Measurements from ENCODE around the gene RUFY2. TPM values are rescaled to one million over a fixed set of nuclear protein-coding genes. Genes with fewer than 3 reads are reported as not detected.
"Not testable (repeated sequence)": the region's sequence is repeated elsewhere in the genome, so short reads cannot be mapped to it uniquely, and the experiment has no call there.

RUFY2 gene, protein sequence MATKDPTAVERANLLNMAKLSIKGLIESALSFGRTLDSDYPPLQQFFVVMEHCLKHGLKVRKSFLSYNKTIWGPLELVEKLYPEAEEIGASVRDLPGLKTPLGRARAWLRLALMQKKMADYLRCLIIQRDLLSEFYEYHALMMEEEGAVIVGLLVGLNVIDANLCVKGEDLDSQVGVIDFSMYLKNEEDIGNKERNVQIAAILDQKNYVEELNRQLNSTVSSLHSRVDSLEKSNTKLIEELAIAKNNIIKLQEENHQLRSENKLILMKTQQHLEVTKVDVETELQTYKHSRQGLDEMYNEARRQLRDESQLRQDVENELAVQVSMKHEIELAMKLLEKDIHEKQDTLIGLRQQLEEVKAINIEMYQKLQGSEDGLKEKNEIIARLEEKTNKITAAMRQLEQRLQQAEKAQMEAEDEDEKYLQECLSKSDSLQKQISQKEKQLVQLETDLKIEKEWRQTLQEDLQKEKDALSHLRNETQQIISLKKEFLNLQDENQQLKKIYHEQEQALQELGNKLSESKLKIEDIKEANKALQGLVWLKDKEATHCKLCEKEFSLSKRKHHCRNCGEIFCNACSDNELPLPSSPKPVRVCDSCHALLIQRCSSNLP
- total RNA-seq (100 to 1,000 TPM in 1 of 5 donors, 10 to 100 TPM in 4; 25.9 to 104 (median 31.2) TPM), polyA plus RNA-seq (1 to 10 TPM; 4.6 to 5.8 (median 5.4) TPM)
- long read RNA-seq, donor 1, result 0 reads
- long read RNA-seq, donor 2, result 0 reads
- long read RNA-seq, donor 3, partial matches to known transcripts, result 0 of 1 reads
- long read RNA-seq, donor 3, other reads (novel, unspliced or antisense), result 0 of 1 reads
- long read RNA-seq, donor 4, partial matches to known transcripts, result 0 of 1 reads
- long read RNA-seq, donor 4, other reads (novel, unspliced or antisense), result 0 of 1 reads
- long read RNA-seq, donor 5, partial matches to known transcripts, result 120 of 142 reads
- long read RNA-seq, donor 5, other reads (novel, unspliced or antisense), result 21 of 142 reads
- long read RNA-seq, donor 6, partial matches to known transcripts, result 0 of 2 reads
- long read RNA-seq, donor 6, other reads (novel, unspliced or antisense), result 0 of 2 reads
- long read RNA-seq, donor 7, partial matches to known transcripts, result 0 of 1 reads
- long read RNA-seq, donor 7, other reads (novel, unspliced or antisense), result 0 of 1 reads
- long read RNA-seq, donor 8, partial matches to known transcripts, result 0 of 1 reads
- long read RNA-seq, donor 8, other reads (novel, unspliced or antisense), result 0 of 1 reads
- long read RNA-seq, donor 9, result 0 reads
- long read RNA-seq, donor 10, partial matches to known transcripts, result 44 of 50 reads
- long read RNA-seq, donor 10, other reads (novel, unspliced or antisense), result 6 of 50 reads

DNA sequence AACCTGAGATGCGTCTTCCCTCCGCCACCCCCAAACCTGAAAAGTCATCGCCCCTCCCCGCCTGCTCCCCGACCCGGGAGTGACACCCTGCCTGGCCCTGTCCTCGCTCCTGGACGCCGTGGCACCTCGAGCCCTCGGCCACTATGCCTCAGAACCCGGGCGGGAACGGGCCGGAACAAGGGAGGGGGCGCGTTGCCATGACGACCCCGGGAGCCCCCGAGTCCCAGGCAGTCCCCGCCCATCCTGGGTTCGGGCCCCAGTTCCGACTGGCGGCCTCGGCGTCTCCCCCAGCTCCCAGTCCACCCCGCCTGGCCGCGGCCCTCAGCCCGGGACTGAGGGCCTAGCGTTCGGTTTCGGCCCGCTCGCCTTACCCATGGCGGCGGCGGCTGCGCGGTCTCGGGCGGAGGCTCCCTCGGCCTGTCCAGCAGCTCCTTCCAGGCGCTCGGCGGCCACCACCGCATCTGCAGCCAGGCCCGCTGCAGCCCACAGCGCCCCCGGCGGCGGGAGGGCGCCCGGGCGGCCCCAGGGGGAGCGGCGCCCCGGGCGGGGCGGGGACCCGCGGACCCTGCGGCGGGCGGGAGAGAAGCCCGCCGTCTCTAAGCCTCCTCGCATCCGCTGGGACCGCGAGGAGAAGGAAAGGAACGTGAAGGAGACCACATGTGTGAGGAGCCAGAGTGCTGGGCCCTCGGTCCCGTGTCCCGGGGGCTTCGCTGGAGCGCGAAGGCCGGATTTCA, at the start of gene RUFY2:
Gene RUFY2 (minus strand): TSS at position 463 of the 734 bp plus-strand sequence. CDS start 88 bp downstream, at position 375.
- Histone ChIP-seq H3K4me1 (peaks cover 9 to 38% (median 16%) of the 10 kb centered on the region in 4 donors), H3K4me3 (peak within 1 kb of the TSS; percentile 95 to 100 (median 98)), H3K36me3 (peaks cover 0 to 3% (median 0%) of the 10 kb centered on the region in 4 donors), H3K9me3 (no peaks in the 10 kb centered on the region), H3K27me3 (no peaks in the 10 kb centered on the region), H3K27ac (peak within 1 kb of the TSS; percentile 90 to 96 (median 93))
- TF ChIP-seq CTCF (IDR thresholded peaks at IDR 0.05) (peak in 3 of 7 experiments; percentile 64 to 95 (median 74)), POLR2A (IDR thresholded peaks at IDR 0.05) (no peak), POLR2AphosphoS5 (IDR thresholded peaks at IDR 0.05) (peak in 2 of 3 donors; percentile 50 to 66)
- WGBS, 5 donors, result 0 to 2% (median 1%) methylated on average over 8 to 77 of the region's 79 CpGs
- DNase-seq, result peak; percentile 82 to 95
- intact Hi-C loops (cut with DNase I; ENCODE audit: low total_unique reads), result no loop called here

DNA sequence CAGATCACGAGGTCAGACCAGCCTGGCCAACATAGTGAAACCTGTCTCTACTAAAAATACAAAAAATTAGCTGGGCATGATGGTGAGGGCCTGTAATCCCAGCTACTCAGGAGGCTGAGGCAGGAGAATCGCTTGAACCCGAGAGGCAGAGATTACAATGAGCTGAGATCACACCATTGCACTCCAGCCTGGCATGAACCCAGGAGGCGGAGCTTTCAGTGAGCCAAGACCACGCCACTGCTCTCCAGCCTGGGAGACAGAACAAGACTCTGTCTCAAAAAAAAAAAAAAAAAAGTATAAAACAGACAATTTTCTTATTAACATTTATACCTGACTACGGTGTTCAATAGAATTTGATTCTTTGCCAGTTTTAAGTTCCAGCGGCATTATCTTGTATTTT, 42.6 kb upstream of the RUFY2 start:
- intact Hi-C loops (cut with DNase I; ENCODE audit: low total_unique reads); H3K36me3 ChIP-seq; H3K4me3 ChIP-seq; H3K27ac ChIP-seq; H3K9me3 ChIP-seq; H3K4me1 ChIP-seq; H3K27me3 ChIP-seq: not testable (repeated sequence)
- DNase-seq, result peak in 1 of 2 donors; percentile 43
- 72 to 82% (median 76%) methylated on average over 7 of the region's 7 CpGs for WGBS, 5 donors

DNA sequence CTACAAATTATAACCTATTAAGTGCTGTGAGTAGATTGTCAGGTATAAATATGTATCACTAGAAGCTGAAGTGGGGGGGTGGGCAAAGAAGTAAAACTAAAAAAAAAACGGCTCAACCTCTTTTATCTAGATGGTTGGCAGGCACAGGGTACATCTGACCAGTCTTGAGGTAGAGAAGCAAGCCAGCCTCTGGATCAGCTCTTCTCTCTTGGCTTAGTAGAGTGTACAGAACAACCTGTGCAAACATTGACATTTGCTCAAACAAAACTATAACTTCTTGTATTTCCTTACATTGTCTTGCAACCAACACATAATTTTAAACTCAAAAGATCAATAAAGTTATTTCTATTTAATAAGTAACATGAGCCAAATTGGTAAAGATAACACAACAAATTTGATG, 39.1 kb upstream of the RUFY2 start:
- no peak overlapping the region for H3K4me3 ChIP-seq
- DNase-seq, result peak; percentile 12 to 29
- H3K27me3 ChIP-seq, result no peaks in the 10 kb centered on the region
- no peaks in the 10 kb centered on the region for H3K36me3 ChIP-seq
- TF ChIP-seq POLR2A (IDR thresholded peaks at IDR 0.05), result no peak
- TF ChIP-seq POLR2AphosphoS5 (IDR thresholded peaks at IDR 0.05), result no peak
- no peak for TF ChIP-seq EP300 (IDR thresholded peaks at IDR 0.05)
- no peak for TF ChIP-seq CTCF (IDR thresholded peaks at IDR 0.05)
- H3K9me3 ChIP-seq, result no peaks in the 10 kb centered on the region
- intact Hi-C loops (cut with DNase I; ENCODE audit: low total_unique reads), result no loop called here
- 11 to 65% (median 52%) methylated on average over 1 of the region's 1 CpG for WGBS, 5 donors
- H3K4me1 ChIP-seq, result no peaks in the 10 kb centered on the region
- no peak overlapping the region for H3K27ac ChIP-seq

- no peak overlapping the region for H3K4me3 ChIP-seq
- H3K9me3 ChIP-seq, result no peaks in the 10 kb centered on the region
- intact Hi-C loops (cut with DNase I; ENCODE audit: low total_unique reads), result no loop called here
- DNase-seq, result no peak
- no peaks in the 10 kb centered on the region for H3K27me3 ChIP-seq
- peaks cover 0 to 2% (median 0%) of the 10 kb centered on the region in 4 donors for H3K36me3 ChIP-seq
- no peak for TF ChIP-seq POLR2A (IDR thresholded peaks at IDR 0.05)
- no peak for TF ChIP-seq EP300 (IDR thresholded peaks at IDR 0.05)
- TF ChIP-seq CTCF (IDR thresholded peaks at IDR 0.05), result no peak
- TF ChIP-seq POLR2AphosphoS5 (IDR thresholded peaks at IDR 0.05), result no peak
- no peaks in the 10 kb centered on the region for H3K4me1 ChIP-seq
- WGBS, 5 donors, result 90 to 98% (median 93%) methylated on average over 2 of the region's 2 CpGs
- no peak overlapping the region for H3K27ac ChIP-seq
Measured at GRCh38 chr10:68442971-68443370, 35.9 kb upstream of the RUFY2 start.

All from stomach (tissue), 19 donors.